Lung microvascular endothelial cell (primary cell): ENCODE data around the gene MED29. TPM values are rescaled to one million over a fixed set of nuclear protein-coding genes. Genes with fewer than 3 reads are reported as not detected.
A peak's percentile ranks its signal among the peaks of the same experiment; 100 is the strongest.

Experiments
- DNase-seq, 2 donors: peaks; one replicate each; pipeline versions ENCODE4 v3.0.0 to v3.0.0-alpha.2; 2010; ENCODE audit warnings: low read depth in 2 of 2
- total RNA-seq: library from RNA; depleted of rRNA; stranded (reverse); fragments of >200 nt; gene quantifications from 2 replicates; pipeline ENCODE4 v1.2.1, GENCODE V29; 2014

The MED29 gene
- total RNA-seq, 1 donor from 2014 or later = 13.5 TPM

GRCh38 chr19:39410017-39410830, 19.0 kb downstream of the MED29 start:
- DNase-seq = no peak

GRCh38 chr19:39410831-39411080, 19.6 kb downstream of the MED29 start:
- no peak for DNase-seq

- peak; percentile 50 to 76 for DNase-seq
Measured at GRCh38 chr19:39411081-39411831, 20.1 kb downstream of the MED29 start.

- DNase-seq = peak; percentile 92 to 94
Measured at GRCh38 chr19:39411832-39412099, 20.6 kb downstream of the MED29 start.

GRCh38 chr19:39412100-39412866, 21.1 kb downstream of the MED29 start, which contains the start of gene PLEKHG2:
Gene PLEKHG2, plus strand, starts transcription at chr19:39412669. Its CDS starts 1,418 bp downstream, at chr19:39414087.
- DNase-seq = peak; percentile 100

- no peak for DNase-seq
Measured at GRCh38 chr19:39412867-39413271, 21.7 kb downstream of the MED29 start.

GRCh38 chr19:39413272-39413910, 22.2 kb downstream of the MED29 start:
- DNase-seq = peak; percentile 69 to 74

- peak; percentile 62 to 67 for DNase-seq
Measured at GRCh38 chr19:39413911-39414608, 22.9 kb downstream of the MED29 start.

GRCh38 chr19:39415111-39416046, 24.2 kb downstream of the MED29 start:
- DNase-seq = no peak

GRCh38 chr19:39416152-39417120, 25.3 kb downstream of the MED29 start:
- no peak for DNase-seq

GRCh38 chr19:39417463-39418181, 26.4 kb downstream of the MED29 start:
- DNase-seq = no peak

GRCh38 chr19:39419003-39419402, 27.8 kb downstream of the MED29 start:
- DNase-seq = no peak

GRCh38 chr19:39420769-39421168, 29.6 kb downstream of the MED29 start:
- no peak for DNase-seq

- no peak for DNase-seq
Measured at GRCh38 chr19:39422020-39422419, 30.8 kb downstream of the MED29 start.

GRCh38 chr19:39423258-39424086, 32.3 kb downstream of the MED29 start:
- no peak for DNase-seq

GRCh38 chr19:39424934-39425333, 33.8 kb downstream of the MED29 start:
- DNase-seq = no peak

- DNase-seq = no peak
Measured at GRCh38 chr19:39425744-39426143, 34.6 kb downstream of the MED29 start.
